22Rv1 (cell line): ENCODE measurements around the gene ADORA1.

Experiments
- H3K27ac ChIP-seq: fragments of 450-650 bp; 2 replicates; pipeline ENCODE4 v1.5.1; 2017
- ZFX ChIP-seq: fragments of 450-650 bp; IDR thresholded peaks from 2 replicates; pipeline ENCODE4 v1.6.1; 2017; ENCODE audit warnings: antibody characterized with exemption, borderline replicate concordance
- TF ChIP-seq, protein P1 (sequence below): fragments of 450-650 bp; IDR thresholded peaks from 2 replicates; pipeline ENCODE4 v1.5.1; 2017; ENCODE audit warnings: mild to moderate bottlenecking

ADORA1 gene

DNA sequence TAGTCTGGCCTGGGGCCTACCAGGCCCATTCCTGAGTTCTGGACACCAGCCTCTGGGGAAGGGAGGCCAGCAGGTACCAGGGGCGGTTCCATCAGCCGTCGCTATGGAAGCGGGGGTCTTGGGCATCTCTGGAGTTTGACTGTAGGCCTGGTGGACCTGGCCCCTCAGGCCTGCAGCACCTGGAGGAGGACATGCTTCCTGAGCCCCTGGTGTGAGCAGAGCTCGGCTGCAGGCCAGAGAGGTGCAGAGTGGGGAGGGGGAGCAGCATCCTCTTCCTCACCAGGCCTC is 40.3 kb downstream of the ADORA1 start:
- no peak overlapping the region for H3K27ac ChIP-seq
- TF ChIP-seq, protein P1, sequence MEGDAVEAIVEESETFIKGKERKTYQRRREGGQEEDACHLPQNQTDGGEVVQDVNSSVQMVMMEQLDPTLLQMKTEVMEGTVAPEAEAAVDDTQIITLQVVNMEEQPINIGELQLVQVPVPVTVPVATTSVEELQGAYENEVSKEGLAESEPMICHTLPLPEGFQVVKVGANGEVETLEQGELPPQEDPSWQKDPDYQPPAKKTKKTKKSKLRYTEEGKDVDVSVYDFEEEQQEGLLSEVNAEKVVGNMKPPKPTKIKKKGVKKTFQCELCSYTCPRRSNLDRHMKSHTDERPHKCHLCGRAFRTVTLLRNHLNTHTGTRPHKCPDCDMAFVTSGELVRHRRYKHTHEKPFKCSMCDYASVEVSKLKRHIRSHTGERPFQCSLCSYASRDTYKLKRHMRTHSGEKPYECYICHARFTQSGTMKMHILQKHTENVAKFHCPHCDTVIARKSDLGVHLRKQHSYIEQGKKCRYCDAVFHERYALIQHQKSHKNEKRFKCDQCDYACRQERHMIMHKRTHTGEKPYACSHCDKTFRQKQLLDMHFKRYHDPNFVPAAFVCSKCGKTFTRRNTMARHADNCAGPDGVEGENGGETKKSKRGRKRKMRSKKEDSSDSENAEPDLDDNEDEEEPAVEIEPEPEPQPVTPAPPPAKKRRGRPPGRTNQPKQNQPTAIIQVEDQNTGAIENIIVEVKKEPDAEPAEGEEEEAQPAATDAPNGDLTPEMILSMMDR: no peak
- no peak for TF ChIP-seq ZFX

- no peak for TF ChIP-seq ZFX
- TF ChIP-seq, protein P1: no peak
These were observed 40.8 kb downstream of the ADORA1 start for GRCh38 chr1:203168256-203168786.

GRCh38 chr1:203168991-203169390 is 41.5 kb downstream of the ADORA1 start:
- H3K27ac ChIP-seq: no peak overlapping the region
- TF ChIP-seq, protein P1: no peak
- TF ChIP-seq ZFX: no peak

More at GRCh38 chr1:203168256-203168786, 40.8 kb downstream of the ADORA1 start:
- H3K27ac ChIP-seq: no peak overlapping the region

DNA sequence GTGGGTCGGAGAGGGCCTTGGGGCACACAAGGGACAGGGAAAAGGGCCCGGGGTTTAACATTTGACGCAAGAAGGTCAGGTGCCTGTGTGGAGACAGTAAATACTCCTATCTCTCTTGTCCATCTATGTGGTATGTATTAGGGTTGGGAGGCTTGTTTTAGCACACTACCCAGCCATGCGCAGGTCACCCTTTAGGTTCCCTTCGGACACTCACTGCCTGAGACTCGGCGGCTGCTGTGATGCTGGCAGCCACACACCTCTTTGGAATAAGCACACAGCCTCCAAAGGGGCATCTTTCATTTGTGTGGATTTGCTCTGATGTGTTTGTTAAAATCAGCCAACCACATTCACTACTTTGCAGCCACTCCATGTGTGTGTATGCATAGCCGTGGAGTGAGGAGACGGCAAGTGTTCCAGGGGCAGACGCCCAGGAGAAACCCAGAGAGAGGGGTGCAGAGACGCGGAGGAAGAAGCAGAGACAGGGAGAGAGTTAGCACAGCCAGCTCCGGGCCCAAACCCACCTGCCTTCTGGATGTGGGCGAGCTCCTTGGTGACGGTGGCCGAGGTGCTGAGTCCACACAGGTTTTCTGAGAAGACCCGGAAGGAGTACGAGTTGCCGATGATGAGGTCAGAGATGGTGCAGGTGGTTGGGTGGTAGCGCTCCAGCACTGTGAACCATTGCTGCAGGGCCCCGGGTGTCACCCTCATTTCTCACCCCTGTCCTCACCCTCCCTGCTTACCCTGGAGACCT is 42.4 kb downstream of the ADORA1 start:
- no peak overlapping the region for H3K27ac ChIP-seq
- TF ChIP-seq, protein P1: no peak
- no peak for TF ChIP-seq ZFX

DNA sequence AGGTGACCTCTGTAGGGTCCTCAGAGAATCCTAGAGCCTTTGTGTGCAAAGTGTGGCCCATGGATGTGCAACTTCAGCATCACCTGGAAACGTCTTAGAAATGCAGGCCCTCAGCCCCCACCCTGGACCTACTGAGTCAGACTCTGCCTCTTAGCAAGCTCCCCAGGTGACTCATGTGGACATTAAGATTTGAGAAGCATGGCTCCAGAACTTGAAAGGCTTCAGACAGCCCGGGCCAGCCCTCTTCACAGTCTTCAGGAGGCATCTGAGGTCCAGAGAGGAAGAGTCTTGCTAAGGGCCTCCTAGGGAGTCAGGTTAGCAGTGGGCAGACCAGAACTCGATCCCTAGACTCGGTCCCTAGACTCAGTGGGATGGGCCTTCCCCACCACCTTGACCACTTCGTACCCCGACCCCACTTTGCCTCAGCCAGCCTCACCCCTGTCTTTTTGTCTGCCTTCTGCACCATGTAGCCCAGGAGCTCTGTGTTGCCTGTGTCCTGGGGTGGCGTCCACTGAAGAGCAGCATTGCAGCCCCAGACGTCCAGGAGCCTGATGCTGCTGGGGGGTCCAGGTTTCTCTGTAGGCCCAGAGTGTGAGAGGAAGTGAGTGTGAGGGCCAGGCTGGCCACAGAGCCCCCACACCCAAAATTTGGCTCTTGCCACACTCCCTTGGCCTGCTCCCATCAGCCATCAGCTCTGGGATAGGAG is 43.3 kb downstream of the ADORA1 start:
- H3K27ac ChIP-seq: no peak overlapping the region
- TF ChIP-seq ZFX: no peak
- TF ChIP-seq, protein P1: no peak

DNA sequence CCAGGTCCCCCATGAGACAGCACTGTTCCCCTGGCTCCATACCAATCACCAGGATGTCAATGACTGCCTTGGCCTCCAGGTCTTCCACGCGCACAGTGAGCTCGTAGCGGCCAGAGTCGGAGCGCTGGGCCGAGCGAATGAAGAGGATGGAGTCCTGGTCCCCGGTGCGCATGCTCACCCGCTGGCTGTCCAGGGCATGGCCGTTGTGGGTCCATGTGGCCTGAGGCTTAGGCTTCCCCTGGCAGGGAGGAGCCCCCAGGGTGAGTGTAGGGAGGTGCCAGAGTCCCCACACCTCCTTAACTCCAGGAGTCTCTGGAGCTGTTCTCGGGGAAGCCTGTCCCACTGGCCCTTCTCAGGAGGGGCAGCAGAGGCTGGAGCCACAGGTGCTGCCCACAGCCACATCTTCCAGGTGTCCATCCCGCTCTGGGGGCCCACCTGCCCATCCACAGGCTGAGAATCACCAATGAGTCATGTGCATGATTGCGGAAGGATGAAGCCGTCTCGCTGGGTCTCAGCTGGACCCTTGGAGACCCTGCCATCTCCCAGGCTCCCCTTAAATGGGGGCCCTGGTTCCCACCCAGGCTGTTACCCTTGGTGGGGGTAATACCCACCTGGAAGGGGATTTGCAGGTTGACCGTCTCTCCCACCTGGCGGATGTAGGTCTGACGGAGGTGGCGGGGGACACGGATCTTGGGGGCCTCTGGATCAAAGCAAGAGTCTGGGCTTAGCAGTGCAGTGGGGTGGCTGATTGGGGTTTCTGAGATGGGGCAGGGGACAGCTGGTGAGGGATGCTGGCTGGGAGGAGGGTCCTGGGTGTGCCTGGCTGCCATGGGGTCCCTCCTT is 44.0 kb downstream of the ADORA1 start:
- TF ChIP-seq ZFX: no peak
- TF ChIP-seq, protein P1: no peak
- H3K27ac ChIP-seq: no peak overlapping the region
